Measurements from ENCODE around the gene CDC16. TPM values are rescaled to one million over a fixed set of nuclear protein-coding genes. Genes with fewer than 3 reads are reported as not detected.
A peak's percentile ranks its signal among the peaks of the same experiment; 100 is the strongest.

CDC16 gene
- total and polyA plus RNA-seq, 9 of the 15 experiments (the other 6 are each of a cell fraction or from before 2014, with no cell fraction given) = 23.2 to 102 (median 51.6) TPM

GRCh38 chr13:114282041-114282670 lies 47.5 kb downstream of the CDC16 start (continued):
- TF ChIP-seq TAF1 (IDR thresholded peaks at IDR 0.05; ENCODE audit: control insufficient read depth, extremely low read depth, insufficient read depth, low read length, severe bottlenecking) (peak; percentile 2), SP1 (CRISPR knock-in tag; IDR thresholded peaks at IDR 0.05) (peak; percentile 25; the same call in 1 of the 2 replicates), RB1 (IDR thresholded peaks at IDR 0.05; ENCODE audit: low read depth) (0 out of 2 replicates have a peak, but pooled peaks have one; percentile 6), UBTF (IDR thresholded peaks at IDR 0.05; ENCODE audit: borderline replicate concordance in 1 of 2, low read depth in 2 of 2, low read length in 2 of 2) (peak in 1 of 2 experiments; percentile 50; a peak in 2 of 4 replicates), E2F3 (CRISPR knock-in tag; IDR thresholded peaks at IDR 0.05) (peak; percentile 27; the same call in 1 of the 2 replicates), ZNF436 (CRISPR knock-in tag; IDR thresholded peaks at IDR 0.05) (0 out of 2 replicates have a peak, but pooled peaks have one; percentile 15)

- Histone ChIP-seq H3K4me2 (ENCODE audit: insufficient read depth, low read length) (peak overlapping the region; percentile 42; the same call in 1 of the 2 replicates), H3K4me3 (no peak overlapping the region; the same call in 1 of the 2 replicates), H3K9me3 (replicated peaks; ENCODE audit: control insufficient read depth, insufficient read depth, low read depth, low read length) (no peaks in the 10 kb centered on the region), H3K36me3 (ENCODE audit: control insufficient read depth, insufficient read depth, low read length) (peaks cover 59% of the 10 kb centered on the region), H3K27me3 (ENCODE audit: control insufficient read depth in 2 of 2, insufficient read depth in 2 of 2, low read length in 2 of 2) (no peaks in the 10 kb centered on the region), H3K9ac (ENCODE audit: insufficient read depth in 1 of 2, low read depth in 2 of 2, low read length in 2 of 2) (peak overlapping the region in 1 of 2 experiments; percentile 21; a peak in 1 of 4 replicates), H3K79me2 (ENCODE audit: control insufficient read depth, insufficient read depth, low read length) (peaks cover 53% of the 10 kb centered on the region), H3K9me1 (ENCODE audit: control insufficient read depth, insufficient read depth, low read length) (no peaks in the 10 kb centered on the region), H2AFZ (ENCODE audit: low read depth, low read length) (no peak overlapping the region), H3K27ac (ENCODE audit: extremely low read depth, low read depth, low read length) (peak overlapping the region; percentile 53; the same call in 2 of the 3 replicates), H4K20me1 (replicated peaks; ENCODE audit: control insufficient read depth, insufficient read depth, low read length) (no peaks in the 10 kb centered on the region; the same call in 1 of the 2 replicates), H3K4me1 (replicated peaks in 1 of 2; ENCODE audit: control insufficient read depth in 2 of 2, insufficient read depth in 2 of 2, low read length in 2 of 2) (peaks cover 32 to 38% of the 10 kb centered on the region in 2 experiments)
- ATAC-seq (no peak), FAIRE-seq (peak; percentile 64), DNase-seq (ENCODE audit: extremely low read depth in 1 of 4, low spot score in 3 of 4) (peak in 2 of 4 experiments; percentile 40 to 68)
- ChIA-PET POLR2A (no interaction called here), CTCF (ENCODE audit: low intra/inter-chr PET ratio) (no interaction called here)
- no TSS peak for BruUV-seq (replicated peaks)
- 21% methylated on average over 3 of the region's 3 CpGs for WGBS (ENCODE audit: insufficient coverage, low coverage, missing lambda C conversion rate)
- intact Hi-C loops (cut with micrococcal nuclease) = no loop called here
- in situ Hi-C loops (cut with MboI) = no loop called here
- TF ChIP-seq THRA (IDR thresholded peaks at IDR 0.05) = no peak
- TF ChIP-seq PHB2 (IDR thresholded peaks at IDR 0.05; ENCODE audit: low read depth) = no peak
- TF ChIP-seq ARHGAP35 (IDR thresholded peaks at IDR 0.05; ENCODE audit: partially characterized antibody) = peak; percentile 20
- no peak for TF ChIP-seq ZNF212 (CRISPR knock-in tag; IDR thresholded peaks at IDR 0.05)
- TF ChIP-seq ERF (CRISPR knock-in tag; IDR thresholded peaks at IDR 0.05) = no peak
- peak; percentile 45 for TF ChIP-seq MEIS2 (IDR thresholded peaks at IDR 0.05; ENCODE audit: partially characterized antibody)
- peak; percentile 61; the same call in 1 of the 2 replicates for TF ChIP-seq LEF1 (IDR thresholded peaks at IDR 0.05)
- TF ChIP-seq, protein P1, sequence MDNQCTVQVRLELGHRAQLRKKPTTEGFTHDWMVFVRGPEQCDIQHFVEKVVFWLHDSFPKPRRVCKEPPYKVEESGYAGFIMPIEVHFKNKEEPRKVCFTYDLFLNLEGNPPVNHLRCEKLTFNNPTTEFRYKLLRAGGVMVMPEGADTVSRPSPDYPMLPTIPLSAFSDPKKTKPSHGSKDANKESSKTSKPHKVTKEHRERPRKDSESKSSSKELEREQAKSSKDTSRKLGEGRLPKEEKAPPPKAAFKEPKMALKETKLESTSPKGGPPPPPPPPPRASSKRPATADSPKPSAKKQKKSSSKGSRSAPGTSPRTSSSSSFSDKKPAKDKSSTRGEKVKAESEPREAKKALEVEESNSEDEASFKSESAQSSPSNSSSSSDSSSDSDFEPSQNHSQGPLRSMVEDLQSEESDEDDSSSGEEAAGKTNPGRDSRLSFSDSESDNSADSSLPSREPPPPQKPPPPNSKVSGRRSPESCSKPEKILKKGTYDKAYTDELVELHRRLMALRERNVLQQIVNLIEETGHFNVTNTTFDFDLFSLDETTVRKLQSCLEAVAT (IDR thresholded peaks at IDR 0.05) = no peak
Measured at GRCh38 chr13:114283576-114283975, 48.9 kb downstream of the CDC16 start.
